Breast epithelium (tissue), 3 donors: ENCODE data around the gene NDST4.

ENCODE experiments used
- POLR2AphosphoS5 ChIP-seq, 3 donors: sonication (generic); formaldehyde crosslinking; IDR thresholded peaks; one replicate each; pipeline ENCODE4 v1.6.1; 2017; ENCODE audit warnings: antibody characterized with exemption in 3 of 3
- TF ChIP-seq, protein P1 (sequence below), 3 donors: fragments of 450-650 bp; IDR thresholded peaks; one replicate each; pipeline ENCODE4 v1.5.1; 2016 to 2017; ENCODE audit warnings: antibody characterized with exemption in 3 of 3, mild to moderate bottlenecking in 3 of 3, moderate library complexity in 3 of 3

DNA sequence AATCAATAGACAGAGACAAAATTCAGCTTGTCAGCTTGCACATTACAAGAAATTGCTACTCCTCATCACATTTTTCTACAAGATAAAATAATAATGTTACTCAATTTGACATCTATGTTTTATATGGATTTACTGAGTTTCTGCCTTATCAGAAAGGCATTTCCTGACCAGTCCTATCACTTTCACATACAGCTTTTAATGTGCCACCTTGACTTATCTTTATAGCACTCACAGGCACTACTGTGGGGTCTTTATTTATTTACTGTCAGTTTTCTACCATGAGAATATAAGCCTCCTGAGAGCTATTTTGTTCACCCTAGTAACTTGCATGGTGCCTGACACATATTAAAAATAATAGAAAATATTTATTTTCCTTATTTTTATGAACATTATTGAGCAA, 6.0 kb downstream of the NDST4 start:
- TF ChIP-seq, protein P1, sequence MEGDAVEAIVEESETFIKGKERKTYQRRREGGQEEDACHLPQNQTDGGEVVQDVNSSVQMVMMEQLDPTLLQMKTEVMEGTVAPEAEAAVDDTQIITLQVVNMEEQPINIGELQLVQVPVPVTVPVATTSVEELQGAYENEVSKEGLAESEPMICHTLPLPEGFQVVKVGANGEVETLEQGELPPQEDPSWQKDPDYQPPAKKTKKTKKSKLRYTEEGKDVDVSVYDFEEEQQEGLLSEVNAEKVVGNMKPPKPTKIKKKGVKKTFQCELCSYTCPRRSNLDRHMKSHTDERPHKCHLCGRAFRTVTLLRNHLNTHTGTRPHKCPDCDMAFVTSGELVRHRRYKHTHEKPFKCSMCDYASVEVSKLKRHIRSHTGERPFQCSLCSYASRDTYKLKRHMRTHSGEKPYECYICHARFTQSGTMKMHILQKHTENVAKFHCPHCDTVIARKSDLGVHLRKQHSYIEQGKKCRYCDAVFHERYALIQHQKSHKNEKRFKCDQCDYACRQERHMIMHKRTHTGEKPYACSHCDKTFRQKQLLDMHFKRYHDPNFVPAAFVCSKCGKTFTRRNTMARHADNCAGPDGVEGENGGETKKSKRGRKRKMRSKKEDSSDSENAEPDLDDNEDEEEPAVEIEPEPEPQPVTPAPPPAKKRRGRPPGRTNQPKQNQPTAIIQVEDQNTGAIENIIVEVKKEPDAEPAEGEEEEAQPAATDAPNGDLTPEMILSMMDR (IDR thresholded peaks at IDR 0.05) = no peak
- TF ChIP-seq POLR2AphosphoS5 (IDR thresholded peaks at IDR 0.05) = no peak
